Liver (tissue), 9 donors: Measurements from ENCODE around the gene TRIM13. TPM values are rescaled to one million over a fixed set of nuclear protein-coding genes. Genes with fewer than 3 reads are reported as not detected.

Experiments
- DNase-seq: peaks from one replicate; pipeline ENCODE4 v3.0.0-alpha.2; 2017; ENCODE audit warnings: low spot score
- H3K27ac ChIP-seq, 2 donors: one replicate each; pipeline ENCODE4 v1.7.0; 2013; ENCODE audit warnings: inconsistent platforms in 2 of 2, low read length in 2 of 2, control low read depth in 1 of 2, low read depth in 1 of 2, mild to moderate bottlenecking in 1 of 2
- H3K27me3 ChIP-seq, 4 donors: one replicate each; pipeline versions ENCODE4 v1.6.1 to v1.7.0; 2013; ENCODE audit warnings: low read length in 3 of 4, inconsistent platforms in 1 of 4, mild to moderate bottlenecking in 1 of 4, moderate library complexity in 1 of 4; ENCODE audit not compliant: control insufficient read depth in 4 of 4, insufficient read depth in 4 of 4
- H3K36me3 ChIP-seq, 4 donors: one replicate each; pipeline versions ENCODE4 v1.6.1 to v1.7.0; 2013; ENCODE audit warnings: low read length in 3 of 4, mild to moderate bottlenecking in 3 of 4, low read depth in 1 of 4, moderate library complexity in 1 of 4; ENCODE audit not compliant: control insufficient read depth in 4 of 4, insufficient read depth in 3 of 4
- H3K4me1 ChIP-seq, 4 donors: one replicate each; pipeline versions ENCODE4 v1.6.1 to v1.7.0; 2013; ENCODE audit warnings: low read length in 3 of 4, mild to moderate bottlenecking in 3 of 4, moderate library complexity in 1 of 4; ENCODE audit not compliant: control insufficient read depth in 4 of 4, insufficient read depth in 4 of 4
- H3K4me3 ChIP-seq, 3 donors: one replicate each; pipeline versions ENCODE4 v1.6.1 to v1.7.0; 2013; ENCODE audit warnings: low read length in 3 of 3, control low read depth in 1 of 3, low read depth in 1 of 3, mild to moderate bottlenecking in 1 of 3
- H3K9ac ChIP-seq, 2 donors: one replicate each; pipeline ENCODE4 v1.7.0; 2013; ENCODE audit warnings: low read length in 2 of 2, mild to moderate bottlenecking in 2 of 2, moderate library complexity in 2 of 2, control low read depth in 1 of 2, low read depth in 1 of 2
- H3K9me3 ChIP-seq, 4 donors: one replicate each; pipeline versions ENCODE4 v1.6.1 to v1.7.0; 2013; ENCODE audit warnings: low read length in 3 of 4; ENCODE audit not compliant: control insufficient read depth in 4 of 4
- ATF3 ChIP-seq: IDR thresholded peaks from 2 replicates; pipeline ENCODE4 v1.6.1; 2016; ENCODE audit warnings: antibody characterized with exemption
- EGR1 ChIP-seq, 2 donors: IDR thresholded peaks; 2 replicates each; pipeline ENCODE4 v1.6.1; 2016 to 2018; ENCODE audit warnings: antibody characterized with exemption in 2 of 2, low read depth in 2 of 2
- FOXA2 ChIP-seq: IDR thresholded peaks from 2 replicates; pipeline ENCODE4 v1.6.1; 2016; ENCODE audit warnings: antibody characterized with exemption
- GABPA ChIP-seq, 2 donors: IDR thresholded peaks in 1 of 2; conservative IDR thresholded peaks in 1 of 2; 2 replicates each; pipeline ENCODE4 v1.6.1; 2016; ENCODE audit warnings: antibody characterized with exemption in 2 of 2, mild to moderate bottlenecking in 1 of 2, moderate library complexity in 1 of 2
- HNF4A ChIP-seq, 2 donors: conservative IDR thresholded peaks; 2 replicates each; pipeline ENCODE4 v1.6.1; 2016; ENCODE audit warnings: antibody characterized with exemption in 2 of 2, mild to moderate bottlenecking in 2 of 2
- HNF4G ChIP-seq: IDR thresholded peaks from 2 replicates; pipeline ENCODE4 v1.6.1; 2016; ENCODE audit warnings: antibody characterized with exemption
- NR2F2 ChIP-seq: IDR thresholded peaks from 2 replicates; pipeline ENCODE4 v1.6.1; 2016; ENCODE audit warnings: antibody characterized with exemption
- RAD21 ChIP-seq, 2 donors: IDR thresholded peaks; 2 replicates each; pipeline ENCODE4 v1.6.1; 2016; ENCODE audit warnings: antibody characterized with exemption in 2 of 2, mild to moderate bottlenecking in 2 of 2
- TAF1 ChIP-seq: conservative IDR thresholded peaks from 2 replicates; pipeline ENCODE4 v1.6.1; 2016; ENCODE audit warnings: antibody characterized with exemption, mild to moderate bottlenecking
- YY1 ChIP-seq: IDR thresholded peaks from 2 replicates; pipeline ENCODE4 v1.6.1; 2016; ENCODE audit warnings: antibody characterized with exemption, mild to moderate bottlenecking
- ZBTB33 ChIP-seq: IDR thresholded peaks from 2 replicates; pipeline ENCODE4 v1.6.1; 2016; ENCODE audit warnings: antibody characterized with exemption
- WGBS: extraction: QIAGEN DNeasy Blood & Tissue Kit; methylation state at CpG from one replicate; pipeline ENCODE4 v1.1.7; 2013; 5-methylcytosine and 5-hydroxymethylcytosine counted together
- polyA plus RNA-seq, 2 donors: library from polyadenylated mRNA; stranded (reverse) in 1 of 2; unstranded in 1 of 2; fragments of 200-250 nt in 1 of 2; fragments of >200 nt in 1 of 2; fragmentation: Nextera tagmentation in 1 of 2; extraction: Ambion mirVana in 1 of 2; gene quantifications; one replicate each; pipeline versions ENCODE4 v1.2.1 to v1.2.3, GENCODE V29; 2013 to 2015
- total RNA-seq, 2 donors: library from RNA; depleted of rRNA; stranded (reverse); fragments of >200 nt; gene quantifications; one replicate each; pipeline ENCODE4 v1.2.3, GENCODE V29; 2014
- TF ChIP-seq, protein P1 (sequence below): fragments of 150-350 bp; IDR thresholded peaks from 2 replicates; pipeline ENCODE4 v1.5.1; 2017; ENCODE audit warnings: improper control_type of control experiment, low read depth, low read length; ENCODE audit not compliant: missing input control
- TF ChIP-seq, protein P2 (sequence below): IDR thresholded peaks from 2 replicates; pipeline ENCODE4 v1.6.1; 2016; ENCODE audit warnings: antibody characterized with exemption
- TF ChIP-seq, protein P3 (sequence below): IDR thresholded peaks from 2 replicates; pipeline ENCODE4 v1.6.1; 2016; ENCODE audit warnings: antibody characterized with exemption, mild to moderate bottlenecking
- donor health status: healthy.
- donor health status: healthy.
- donor health status: healthy.
- donor health status: healthy.
- donor health status: healthy.

Gene TRIM13
- total and polyA plus RNA-seq, 4 donors: 4.7 to 10.5 (median 9.6) TPM

GRCh38 chr13:50015258-50015657 lies 18.4 kb downstream of the TRIM13 start, which contains the start of gene KCNRG:
TSS of gene KCNRG (plus strand) at chr13:50015444. CDS start at chr13:50015494, 50 bp downstream.
- H3K27ac ChIP-seq: no peak within 1 kb of the TSS
- no peak for DNase-seq
- H3K4me3 ChIP-seq: no peak within 1 kb of the TSS
- H3K9ac ChIP-seq: no peak within 1 kb of the TSS
- no peaks in the 10 kb centered on the region for H3K27me3 ChIP-seq
- no peak for TF ChIP-seq YY1
- TF ChIP-seq TAF1: no peak
- TF ChIP-seq HNF4A (conservative IDR thresholded peaks at IDR 0.05): no peak
- TF ChIP-seq ZBTB33: no peak
- no peak for TF ChIP-seq NR2F2
- TF ChIP-seq, protein P1, sequence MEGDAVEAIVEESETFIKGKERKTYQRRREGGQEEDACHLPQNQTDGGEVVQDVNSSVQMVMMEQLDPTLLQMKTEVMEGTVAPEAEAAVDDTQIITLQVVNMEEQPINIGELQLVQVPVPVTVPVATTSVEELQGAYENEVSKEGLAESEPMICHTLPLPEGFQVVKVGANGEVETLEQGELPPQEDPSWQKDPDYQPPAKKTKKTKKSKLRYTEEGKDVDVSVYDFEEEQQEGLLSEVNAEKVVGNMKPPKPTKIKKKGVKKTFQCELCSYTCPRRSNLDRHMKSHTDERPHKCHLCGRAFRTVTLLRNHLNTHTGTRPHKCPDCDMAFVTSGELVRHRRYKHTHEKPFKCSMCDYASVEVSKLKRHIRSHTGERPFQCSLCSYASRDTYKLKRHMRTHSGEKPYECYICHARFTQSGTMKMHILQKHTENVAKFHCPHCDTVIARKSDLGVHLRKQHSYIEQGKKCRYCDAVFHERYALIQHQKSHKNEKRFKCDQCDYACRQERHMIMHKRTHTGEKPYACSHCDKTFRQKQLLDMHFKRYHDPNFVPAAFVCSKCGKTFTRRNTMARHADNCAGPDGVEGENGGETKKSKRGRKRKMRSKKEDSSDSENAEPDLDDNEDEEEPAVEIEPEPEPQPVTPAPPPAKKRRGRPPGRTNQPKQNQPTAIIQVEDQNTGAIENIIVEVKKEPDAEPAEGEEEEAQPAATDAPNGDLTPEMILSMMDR: no peak
- TF ChIP-seq GABPA (IDR thresholded peaks at IDR 0.05 in 1 of 2, conservative IDR thresholded peaks at IDR 0.05 in 1 of 2): no peak
- no peak for TF ChIP-seq RAD21 (IDR thresholded peaks at IDR 0.05)
- TF ChIP-seq EGR1 (IDR thresholded peaks at IDR 0.05; ENCODE audit: low read depth in 2 of 2): no peak
- TF ChIP-seq, protein P2, sequence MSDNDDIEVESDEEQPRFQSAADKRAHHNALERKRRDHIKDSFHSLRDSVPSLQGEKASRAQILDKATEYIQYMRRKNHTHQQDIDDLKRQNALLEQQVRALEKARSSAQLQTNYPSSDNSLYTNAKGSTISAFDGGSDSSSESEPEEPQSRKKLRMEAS: no peak
- H3K4me1 ChIP-seq: peaks cover 0 to 1% (median 0%) of the 10 kb centered on the region in 4 donors
- H3K9me3 ChIP-seq: no peaks in the 10 kb centered on the region
- 76% methylated on average over 5 of the region's 5 CpGs for WGBS
- peaks cover 1 to 31% (median 16%) of the 10 kb centered on the region in 4 donors for H3K36me3 ChIP-seq

GRCh38 chr13:50015750-50016149 lies 18.9 kb downstream of the TRIM13 start:
- DNase-seq: no peak
- no peaks in the 10 kb centered on the region for H3K9me3 ChIP-seq
- H3K4me1 ChIP-seq: peaks cover 0 to 1% (median 0%) of the 10 kb centered on the region in 4 donors
- 82% methylated on average over 4 of the region's 4 CpGs for WGBS
- TF ChIP-seq HNF4A (conservative IDR thresholded peaks at IDR 0.05) (no peak), RAD21 (IDR thresholded peaks at IDR 0.05) (no peak)
- H3K4me3 ChIP-seq: no peak overlapping the region
- no peak overlapping the region for H3K27ac ChIP-seq
- H3K9ac ChIP-seq: no peak overlapping the region
- H3K36me3 ChIP-seq: peaks cover 1 to 29% (median 18%) of the 10 kb centered on the region in 4 donors
- H3K27me3 ChIP-seq: no peaks in the 10 kb centered on the region

DNA sequence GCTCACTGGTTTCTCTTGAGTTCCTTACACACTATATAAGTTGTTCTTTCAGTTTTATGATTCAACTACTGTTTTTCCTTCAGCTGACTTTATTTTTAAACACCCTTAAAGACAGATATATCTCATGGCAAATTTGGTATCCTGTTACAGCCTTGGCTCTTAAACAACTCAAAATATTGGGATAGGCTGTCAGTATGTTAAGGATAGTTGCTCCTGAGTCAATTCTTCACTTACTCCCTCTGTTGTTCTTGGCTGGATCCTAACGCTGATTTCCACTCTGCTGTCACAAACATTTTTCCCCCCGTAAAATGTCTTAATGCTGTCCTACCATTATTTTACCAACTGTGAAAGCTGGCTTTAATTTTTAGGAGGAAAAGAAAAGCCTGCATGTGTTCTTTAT lies 19.6 kb downstream of the TRIM13 start:
- no peak for DNase-seq
- no peaks in the 10 kb centered on the region for H3K9me3 ChIP-seq
- no peak overlapping the region for H3K9ac ChIP-seq
- peaks cover 4 to 23% (median 13%) of the 10 kb centered on the region in 4 donors for H3K36me3 ChIP-seq
- H3K4me1 ChIP-seq: peaks cover 0 to 1% (median 0%) of the 10 kb centered on the region in 4 donors
- 91% methylated on average over 2 of the region's 2 CpGs for WGBS
- H3K4me3 ChIP-seq: no peak overlapping the region
- H3K27ac ChIP-seq: no peak overlapping the region
- no peaks in the 10 kb centered on the region for H3K27me3 ChIP-seq
- TF ChIP-seq FOXA2: no peak
- TF ChIP-seq, protein P1: no peak
- no peak for TF ChIP-seq ATF3
- no peak for TF ChIP-seq GABPA (IDR thresholded peaks at IDR 0.05 in 1 of 2, conservative IDR thresholded peaks at IDR 0.05 in 1 of 2)
- no peak for TF ChIP-seq YY1
- no peak for TF ChIP-seq HNF4G
- no peak for TF ChIP-seq NR2F2
- no peak for TF ChIP-seq EGR1 (IDR thresholded peaks at IDR 0.05; ENCODE audit: low read depth in 2 of 2)
- no peak for TF ChIP-seq TAF1
- TF ChIP-seq, protein P3, sequence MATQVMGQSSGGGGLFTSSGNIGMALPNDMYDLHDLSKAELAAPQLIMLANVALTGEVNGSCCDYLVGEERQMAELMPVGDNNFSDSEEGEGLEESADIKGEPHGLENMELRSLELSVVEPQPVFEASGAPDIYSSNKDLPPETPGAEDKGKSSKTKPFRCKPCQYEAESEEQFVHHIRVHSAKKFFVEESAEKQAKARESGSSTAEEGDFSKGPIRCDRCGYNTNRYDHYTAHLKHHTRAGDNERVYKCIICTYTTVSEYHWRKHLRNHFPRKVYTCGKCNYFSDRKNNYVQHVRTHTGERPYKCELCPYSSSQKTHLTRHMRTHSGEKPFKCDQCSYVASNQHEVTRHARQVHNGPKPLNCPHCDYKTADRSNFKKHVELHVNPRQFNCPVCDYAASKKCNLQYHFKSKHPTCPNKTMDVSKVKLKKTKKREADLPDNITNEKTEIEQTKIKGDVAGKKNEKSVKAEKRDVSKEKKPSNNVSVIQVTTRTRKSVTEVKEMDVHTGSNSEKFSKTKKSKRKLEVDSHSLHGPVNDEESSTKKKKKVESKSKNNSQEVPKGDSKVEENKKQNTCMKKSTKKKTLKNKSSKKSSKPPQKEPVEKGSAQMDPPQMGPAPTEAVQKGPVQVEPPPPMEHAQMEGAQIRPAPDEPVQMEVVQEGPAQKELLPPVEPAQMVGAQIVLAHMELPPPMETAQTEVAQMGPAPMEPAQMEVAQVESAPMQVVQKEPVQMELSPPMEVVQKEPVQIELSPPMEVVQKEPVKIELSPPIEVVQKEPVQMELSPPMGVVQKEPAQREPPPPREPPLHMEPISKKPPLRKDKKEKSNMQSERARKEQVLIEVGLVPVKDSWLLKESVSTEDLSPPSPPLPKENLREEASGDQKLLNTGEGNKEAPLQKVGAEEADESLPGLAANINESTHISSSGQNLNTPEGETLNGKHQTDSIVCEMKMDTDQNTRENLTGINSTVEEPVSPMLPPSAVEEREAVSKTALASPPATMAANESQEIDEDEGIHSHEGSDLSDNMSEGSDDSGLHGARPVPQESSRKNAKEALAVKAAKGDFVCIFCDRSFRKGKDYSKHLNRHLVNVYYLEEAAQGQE: no peak
- TF ChIP-seq, protein P2: no peak
